HG03139 (cell line): ENCODE measurements around the gene EN2.

ENCODE experiments used
- ATAC-seq: cut with Tn5 transposase; IDR thresholded peaks from one replicate; pipeline ENCODE4 v1.9.1; 2021; ENCODE audit not compliant: unreplicated experiment

EN2 gene

DNA sequence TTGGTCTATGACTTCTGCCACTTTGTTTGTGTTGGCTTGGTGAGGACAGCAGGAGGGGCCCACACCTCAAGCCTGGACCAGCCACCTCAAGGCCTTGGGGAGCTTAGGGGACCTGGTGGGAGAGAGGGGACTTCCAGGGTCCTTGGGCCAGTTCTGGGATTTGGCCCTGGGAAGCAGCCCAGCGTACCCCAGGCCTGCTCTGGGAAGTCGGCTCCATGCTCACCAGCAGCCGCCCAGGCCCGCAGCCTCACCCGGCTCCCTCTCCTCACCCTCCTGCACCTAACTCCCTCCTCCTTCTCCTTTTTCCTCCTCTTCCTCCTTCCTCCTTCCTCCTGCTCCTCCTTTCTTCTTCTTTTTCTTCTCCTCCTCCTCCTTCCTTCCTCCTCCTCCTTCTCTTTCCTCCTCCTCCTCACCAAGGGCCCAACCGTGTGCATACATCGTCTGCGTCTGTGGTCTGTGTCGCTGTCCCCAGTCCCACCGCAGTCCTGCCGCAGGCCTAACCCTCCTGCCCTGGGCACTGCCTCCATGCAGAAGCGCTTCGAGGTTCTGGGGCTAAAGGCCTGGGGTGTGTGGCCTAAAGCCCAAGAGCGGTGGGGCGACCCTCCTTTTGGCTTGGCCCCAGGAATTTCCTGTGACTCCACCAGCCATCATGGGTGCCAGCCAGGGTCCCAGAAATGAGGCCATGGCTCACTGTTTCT is 5.3 kb downstream of the EN2 start:
- no peak for ATAC-seq

DNA sequence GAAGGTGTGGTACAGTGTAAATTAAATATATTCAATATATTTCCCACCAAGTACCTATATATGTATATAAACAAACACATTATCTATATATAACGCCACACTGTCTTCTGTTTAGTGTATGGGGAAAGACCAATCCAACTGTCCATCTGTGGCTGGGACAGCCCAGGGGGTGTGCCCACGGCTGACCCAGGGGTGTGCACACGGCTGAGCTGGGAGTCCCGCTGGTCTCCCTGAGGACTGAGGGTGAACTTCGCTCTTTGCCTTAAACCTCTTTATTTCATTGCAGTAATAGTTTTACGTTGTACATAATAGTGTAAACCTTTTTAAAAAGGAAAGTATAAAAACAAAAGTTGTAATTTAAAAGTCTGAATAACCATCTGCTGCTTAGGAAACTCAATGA is 6.3 kb downstream of the EN2 start:
- no peak for ATAC-seq

DNA sequence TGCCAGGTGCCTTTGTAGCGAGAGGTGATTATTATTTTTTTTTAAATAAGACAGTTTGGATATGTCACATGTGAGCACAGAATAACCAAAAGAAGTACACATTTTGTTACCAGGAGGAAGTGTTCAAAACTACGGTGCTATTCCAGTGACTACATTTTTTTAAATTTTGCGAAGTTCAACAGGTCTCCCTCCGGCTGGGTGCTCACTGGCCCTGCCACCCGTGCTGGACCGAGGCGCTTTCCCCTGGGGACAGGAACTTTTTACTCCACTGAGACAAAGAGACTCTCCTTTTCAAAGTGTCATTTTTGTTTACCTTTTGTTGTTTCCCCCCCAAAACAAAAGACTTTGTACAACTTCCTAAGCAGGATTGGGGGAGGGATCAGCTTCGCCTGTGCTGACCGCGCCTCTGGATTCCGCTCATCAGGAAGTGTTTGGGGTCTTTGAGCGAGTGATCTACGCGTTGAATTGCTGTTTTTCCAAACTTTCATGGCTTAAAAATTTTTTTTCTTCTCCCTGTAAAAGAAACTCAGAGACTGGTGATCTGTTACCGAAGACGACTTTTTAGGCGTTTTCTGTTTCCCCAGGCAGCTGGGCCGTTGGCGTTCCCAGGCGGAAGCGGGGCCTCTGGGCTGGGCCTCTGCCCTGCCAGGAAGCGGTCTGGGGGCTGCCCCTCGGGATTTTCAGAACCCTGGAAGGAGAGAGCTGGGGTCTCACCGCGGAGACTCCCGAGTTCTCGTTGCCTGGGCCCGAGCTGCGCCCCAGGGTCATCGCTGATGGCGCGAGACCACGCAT is 7.2 kb downstream of the EN2 start:
- ATAC-seq: no peak

- ATAC-seq: no peak
Measured at GRCh38 chr7:155465761-155466141, 7.8 kb downstream of the EN2 start.

DNA sequence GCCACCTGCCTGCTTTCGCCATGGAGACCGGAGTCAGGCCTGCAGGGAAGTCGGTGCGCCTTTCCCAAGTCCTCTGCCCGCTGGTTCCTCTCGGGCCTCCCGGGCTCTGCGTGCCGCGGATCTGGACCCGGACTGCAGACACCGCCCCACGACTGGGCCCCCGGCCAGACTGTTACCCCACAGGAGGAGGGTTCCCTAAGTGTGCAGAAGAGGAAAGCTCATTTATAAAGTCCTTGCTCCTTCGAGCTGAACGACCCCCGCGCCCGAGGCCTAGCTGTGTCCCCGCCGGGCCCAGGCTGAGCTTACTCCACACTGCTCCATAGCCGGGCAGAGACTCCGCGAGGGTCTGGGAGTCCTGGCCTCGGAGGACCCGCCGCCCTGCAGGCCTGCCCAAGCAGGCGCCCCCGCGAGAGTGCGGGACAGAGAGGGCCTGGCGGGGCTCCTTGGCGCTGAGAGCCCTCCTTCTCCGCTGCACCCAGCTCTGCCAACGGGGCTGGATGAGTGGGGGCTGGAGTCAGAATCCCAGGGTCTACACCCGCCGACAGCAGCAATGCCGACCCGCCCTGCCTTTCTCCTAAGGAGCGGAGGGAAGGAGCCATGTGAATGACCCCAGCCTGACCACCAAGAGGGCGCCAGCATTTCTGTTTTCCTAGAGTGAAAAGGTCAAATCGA is 8.3 kb downstream of the EN2 start:
- no peak for ATAC-seq

DNA sequence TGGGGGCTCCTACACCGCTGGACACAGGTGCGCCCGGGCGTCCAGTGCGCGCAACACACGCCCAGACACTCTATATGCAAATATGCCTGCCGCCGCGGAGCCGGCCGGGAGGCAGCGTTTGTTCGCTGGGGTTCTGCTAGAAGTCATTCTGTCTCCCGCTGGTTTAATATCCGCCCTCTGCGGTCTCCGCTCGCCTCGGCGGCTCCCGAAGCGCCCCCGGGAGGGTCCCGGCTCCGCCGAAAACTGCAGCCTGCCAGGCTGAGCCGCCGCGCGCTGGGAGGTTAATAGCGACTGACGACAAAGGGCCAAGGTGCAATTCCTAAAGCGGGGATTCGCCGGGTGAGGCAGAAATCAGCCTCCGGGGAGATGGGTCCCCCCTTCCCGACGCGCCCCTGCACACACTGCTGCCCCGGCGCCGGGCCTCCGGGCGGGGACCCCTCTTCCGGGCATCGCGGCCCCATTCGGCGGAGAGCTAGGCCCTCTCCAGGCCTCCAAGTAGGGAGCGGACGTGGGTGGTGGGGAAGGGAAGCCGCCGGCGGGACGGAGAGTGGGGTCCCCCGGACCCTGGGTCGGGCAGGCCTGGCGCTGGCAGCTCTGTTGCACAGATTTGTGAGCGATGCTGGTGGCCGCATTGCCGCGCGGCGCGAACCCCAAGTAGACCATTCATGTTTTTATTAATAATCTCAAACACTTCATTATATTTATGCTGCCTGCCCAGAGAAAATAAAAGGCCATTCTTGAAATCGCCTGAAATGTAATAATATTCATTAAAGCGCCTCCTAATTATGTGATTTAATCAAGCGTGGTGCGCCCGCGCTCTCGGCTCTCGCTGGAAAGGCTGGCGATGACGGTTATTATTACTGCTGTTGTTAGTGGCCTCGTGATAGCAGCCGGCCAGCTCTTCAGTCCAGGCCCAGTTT is 9.1 kb downstream of the EN2 start:
- ATAC-seq: peak; percentile 73

- ATAC-seq: no peak
Measured at GRCh38 chr7:155467846-155468784, 10.2 kb downstream of the EN2 start.

DNA sequence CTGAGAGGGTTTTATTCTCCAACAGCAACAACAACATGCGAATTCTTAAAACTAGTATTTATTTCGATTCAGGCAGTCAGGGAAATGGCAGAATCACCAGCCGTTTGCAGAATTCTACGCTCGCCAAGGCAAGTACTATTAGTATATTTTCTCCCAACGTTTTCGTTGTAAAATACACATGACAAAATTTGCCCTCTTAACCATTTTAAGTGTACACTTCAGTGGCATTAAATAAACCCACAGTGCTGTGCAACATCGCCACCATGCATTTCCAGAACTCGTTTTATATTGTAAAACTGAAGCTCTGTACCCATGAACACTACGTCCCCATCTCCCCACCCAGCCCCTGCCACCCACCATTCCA is 10.8 kb downstream of the EN2 start:
- no peak for ATAC-seq

DNA sequence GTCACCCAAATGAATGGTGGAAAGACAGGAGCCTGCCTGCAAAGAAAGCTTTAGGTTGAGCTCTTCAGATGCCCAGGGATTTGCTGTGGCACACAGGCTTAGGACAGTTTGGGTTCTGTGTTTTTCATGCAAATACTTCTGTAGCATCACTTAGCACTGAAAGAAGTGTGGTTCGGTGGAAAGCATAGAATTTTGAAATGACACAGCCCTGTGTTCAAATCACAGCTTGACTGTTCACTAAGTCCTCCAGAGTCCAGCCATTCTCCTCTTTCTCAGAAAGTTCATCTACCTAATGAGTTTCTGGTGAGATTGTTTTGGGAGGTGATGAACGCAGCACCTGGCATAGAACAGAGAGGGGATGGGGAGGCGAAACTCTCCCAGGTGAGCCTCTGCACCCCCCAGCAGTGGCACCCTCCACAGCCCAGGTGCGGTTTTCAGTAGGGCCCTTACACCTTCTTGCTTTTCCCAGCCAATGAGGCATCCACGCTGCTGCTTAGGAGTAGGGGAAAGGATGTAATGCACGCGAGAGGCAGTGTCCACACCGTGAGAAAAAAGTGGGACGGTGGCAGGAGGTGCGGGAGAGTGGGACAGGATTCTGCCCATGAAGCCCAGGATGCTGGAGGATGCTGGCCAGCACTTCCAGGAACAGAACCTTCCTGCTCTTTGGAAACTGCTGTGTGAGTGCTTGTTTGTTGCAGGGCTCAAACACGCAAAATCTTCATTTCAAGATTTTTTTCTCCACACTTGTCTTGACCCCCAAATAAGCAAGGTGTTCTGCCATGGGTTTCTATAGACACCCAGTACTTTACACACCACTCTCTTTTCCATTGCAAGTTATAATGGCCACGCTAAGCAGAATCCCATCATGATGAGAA is 11.6 kb downstream of the EN2 start:
- ATAC-seq: no peak

- ATAC-seq: no peak
Measured at GRCh38 chr7:155470186-155470487, 12.2 kb downstream of the EN2 start.

DNA sequence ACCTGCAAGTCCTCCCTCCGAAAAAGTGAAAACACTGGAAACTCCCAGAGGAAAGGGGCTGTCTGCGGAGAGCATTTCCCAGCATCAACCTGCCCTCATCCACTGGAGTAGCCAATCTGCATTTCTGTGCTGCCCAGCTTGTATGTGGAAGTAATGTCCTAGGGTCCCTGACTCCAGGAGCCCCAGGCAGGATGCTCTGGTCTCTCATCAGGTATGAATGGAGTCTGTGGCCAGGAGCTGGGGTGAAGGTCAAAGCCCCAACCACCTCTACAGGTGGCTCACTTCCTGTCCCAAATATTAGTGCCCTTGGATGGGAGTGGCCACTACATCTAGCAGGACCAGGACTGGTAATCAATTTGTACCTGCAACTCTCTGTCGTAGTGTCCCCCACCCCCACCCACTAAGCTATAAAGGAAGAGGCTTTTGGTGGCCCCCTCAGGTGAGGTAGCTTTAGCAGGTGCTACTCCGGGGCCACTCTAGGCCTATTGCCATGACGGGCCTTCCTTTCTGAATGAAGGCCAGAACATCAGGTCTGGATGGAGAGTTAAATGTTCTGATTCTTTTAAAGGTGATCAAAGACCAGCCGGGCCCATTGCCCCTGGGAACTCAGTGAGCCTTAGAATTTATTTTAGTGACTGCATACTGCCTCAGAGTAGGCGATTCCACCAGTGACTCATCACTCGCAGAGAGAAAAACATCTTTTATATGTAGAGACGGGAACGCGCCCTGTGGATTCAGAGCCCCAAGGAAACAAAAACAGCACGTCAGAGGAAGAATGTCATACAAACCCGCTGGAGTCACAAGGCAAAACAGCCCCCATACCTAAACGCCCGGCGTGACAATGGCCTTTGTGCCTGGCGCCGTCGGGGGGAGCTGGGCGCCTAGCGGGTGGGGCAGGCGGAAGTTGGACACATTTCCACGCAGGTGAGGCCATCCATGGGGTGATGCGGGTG is 13.0 kb downstream of the EN2 start:
- no peak for ATAC-seq

DNA sequence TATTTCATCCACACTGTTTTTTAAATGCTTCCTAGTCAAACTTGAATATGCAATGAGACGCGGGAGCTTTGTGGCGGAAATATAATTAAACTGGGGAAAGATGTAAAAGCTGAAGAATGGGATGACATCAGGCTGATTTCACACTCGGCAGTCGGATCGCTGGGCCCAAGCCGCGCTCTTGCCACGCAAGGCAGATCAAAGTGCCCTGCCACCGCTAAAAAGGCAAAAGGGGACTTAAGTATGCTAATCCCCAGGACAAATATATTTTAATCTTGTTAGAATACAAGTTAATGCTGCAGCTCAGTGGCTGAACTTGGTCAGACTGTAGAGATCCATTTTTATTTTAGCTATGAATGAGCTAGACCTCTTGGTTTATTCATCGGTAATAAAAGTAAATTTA is 13.8 kb downstream of the EN2 start:
- no peak for ATAC-seq

DNA sequence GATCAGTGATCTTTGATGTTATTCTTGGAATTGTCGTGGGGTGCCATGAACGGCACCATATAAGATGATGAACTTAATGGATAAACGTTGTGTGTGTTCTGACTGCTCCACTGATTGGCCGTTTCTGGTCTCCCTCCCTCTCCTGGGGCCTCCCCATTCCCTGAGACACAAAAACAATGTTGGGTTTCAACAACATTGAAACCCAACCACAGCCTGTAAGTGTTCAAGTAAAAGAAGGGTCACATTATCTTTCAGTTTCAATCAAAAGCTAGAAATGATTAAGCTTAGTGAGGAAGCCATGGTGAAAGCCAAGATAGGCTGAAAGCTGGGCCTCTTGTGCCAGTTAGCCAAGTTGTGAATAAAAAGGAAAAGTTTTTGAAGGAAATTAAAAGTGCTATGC is 19.5 kb downstream of the EN2 start:
- peak; percentile 79 for ATAC-seq

DNA sequence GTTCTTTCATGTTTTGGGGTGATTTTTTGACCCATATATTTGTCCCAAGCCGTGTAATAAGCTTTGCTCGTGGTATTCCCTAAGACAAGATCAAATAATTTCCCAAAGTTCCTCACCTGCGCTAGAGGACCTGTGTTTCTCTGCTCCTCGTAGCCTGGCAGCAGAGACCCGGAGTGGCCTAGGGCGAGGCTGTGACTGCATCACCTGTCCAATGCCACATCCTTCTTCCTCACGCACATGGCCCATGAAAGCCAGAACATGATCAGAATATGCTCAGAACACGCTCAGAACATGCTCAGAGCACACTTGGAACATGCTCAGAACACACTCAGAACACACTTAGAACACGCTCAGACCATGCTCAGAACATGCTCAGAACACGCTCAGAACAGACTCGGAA is 23.8 kb downstream of the EN2 start:
- ATAC-seq: no peak

DNA sequence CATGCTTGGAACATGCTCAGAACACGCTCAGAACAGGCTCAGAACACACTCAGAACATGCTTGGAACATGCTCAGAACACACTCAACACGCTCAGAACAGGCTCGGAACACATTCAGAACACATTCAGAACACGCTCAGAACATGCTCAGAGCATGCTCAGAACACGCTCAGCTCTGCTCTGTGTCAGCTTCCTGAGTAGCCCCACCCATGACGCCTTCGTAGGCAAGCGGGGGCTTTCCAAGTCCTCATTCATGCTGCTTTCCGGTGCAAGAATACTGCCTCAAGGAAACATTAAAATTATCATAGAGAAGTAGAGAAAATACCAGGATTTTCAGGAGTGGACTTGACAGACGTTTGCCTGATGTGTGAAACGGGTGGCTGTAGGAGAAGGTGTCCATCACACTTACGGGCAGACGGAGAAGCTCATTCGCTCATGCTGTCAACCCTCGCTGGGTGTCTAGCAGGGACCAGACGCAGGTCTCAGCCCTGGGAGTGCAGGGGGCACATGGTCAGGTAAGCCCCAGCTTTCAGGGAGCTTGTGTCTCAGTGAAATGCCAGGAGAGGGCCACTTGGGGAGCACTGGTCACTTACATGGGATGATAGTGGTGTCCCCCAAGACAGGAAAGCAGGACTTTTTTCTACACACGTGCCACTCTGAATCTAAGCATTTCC is 24.7 kb downstream of the EN2 start:
- no peak for ATAC-seq

GRCh38 chr7:155483245-155483644 is 25.3 kb downstream of the EN2 start:
- no peak for ATAC-seq

GRCh38 chr7:155483868-155484325 is 26.0 kb downstream of the EN2 start:
- no peak for ATAC-seq
